ENCODE measurements around the gene TRAM2. TPM values are rescaled to one million over a fixed set of nuclear protein-coding genes. Genes with fewer than 3 reads are reported as not detected.

The TRAM2 gene
- total and polyA plus RNA-seq, 2 of the 4 experiments (the other 2 are of a cell fraction) = 77.2 to 95.7 TPM

DNA sequence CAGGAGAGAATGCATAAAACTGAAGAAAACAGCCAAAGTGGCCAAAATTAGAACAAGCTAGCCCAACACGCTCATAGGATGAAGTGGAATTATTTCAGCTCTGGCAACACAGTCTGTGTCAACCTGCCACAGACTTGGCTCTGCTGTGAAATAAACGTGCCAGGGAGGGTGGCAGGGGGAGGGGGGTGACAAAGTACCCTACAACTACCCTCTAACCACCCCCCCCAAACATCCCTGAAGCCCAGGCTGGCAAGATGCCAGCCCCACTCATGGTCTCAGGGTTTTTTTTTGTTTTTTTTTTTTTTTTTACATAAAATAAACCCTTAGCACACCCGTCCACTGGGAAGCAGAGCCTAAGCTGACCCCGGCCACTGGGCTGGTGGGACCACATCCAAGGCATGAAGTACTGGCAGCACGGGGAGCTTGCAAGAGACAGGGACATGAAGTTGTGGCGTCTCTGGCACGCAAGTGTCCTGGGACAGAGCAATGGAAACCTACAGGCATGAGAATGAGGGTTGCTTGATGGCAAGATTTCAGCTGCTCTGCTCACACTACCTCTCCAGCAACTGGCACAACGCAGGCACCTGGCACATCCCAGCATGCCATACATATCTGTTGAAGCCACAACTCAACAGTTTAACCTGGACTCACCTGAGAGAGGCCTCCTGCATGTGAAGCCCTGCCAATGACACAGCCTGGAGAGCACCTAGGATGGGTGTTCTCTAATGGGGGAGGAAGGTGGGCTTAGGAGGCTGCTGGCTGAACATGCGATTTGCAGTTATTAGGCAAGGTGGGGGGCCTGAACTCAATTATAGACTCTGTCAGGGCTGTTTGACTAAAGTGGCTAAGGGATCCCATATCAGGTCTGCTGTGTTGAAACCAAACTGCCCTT is 76.4 kb downstream of the TRAM2 start (continued):
- TF ChIP-seq, protein P1, sequence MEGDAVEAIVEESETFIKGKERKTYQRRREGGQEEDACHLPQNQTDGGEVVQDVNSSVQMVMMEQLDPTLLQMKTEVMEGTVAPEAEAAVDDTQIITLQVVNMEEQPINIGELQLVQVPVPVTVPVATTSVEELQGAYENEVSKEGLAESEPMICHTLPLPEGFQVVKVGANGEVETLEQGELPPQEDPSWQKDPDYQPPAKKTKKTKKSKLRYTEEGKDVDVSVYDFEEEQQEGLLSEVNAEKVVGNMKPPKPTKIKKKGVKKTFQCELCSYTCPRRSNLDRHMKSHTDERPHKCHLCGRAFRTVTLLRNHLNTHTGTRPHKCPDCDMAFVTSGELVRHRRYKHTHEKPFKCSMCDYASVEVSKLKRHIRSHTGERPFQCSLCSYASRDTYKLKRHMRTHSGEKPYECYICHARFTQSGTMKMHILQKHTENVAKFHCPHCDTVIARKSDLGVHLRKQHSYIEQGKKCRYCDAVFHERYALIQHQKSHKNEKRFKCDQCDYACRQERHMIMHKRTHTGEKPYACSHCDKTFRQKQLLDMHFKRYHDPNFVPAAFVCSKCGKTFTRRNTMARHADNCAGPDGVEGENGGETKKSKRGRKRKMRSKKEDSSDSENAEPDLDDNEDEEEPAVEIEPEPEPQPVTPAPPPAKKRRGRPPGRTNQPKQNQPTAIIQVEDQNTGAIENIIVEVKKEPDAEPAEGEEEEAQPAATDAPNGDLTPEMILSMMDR (conservative IDR thresholded peaks at IDR 0.05; ENCODE audit: low read depth, low read length) = no peak

Data from IMR-90 (cell line).